B cell (primary cell): ENCODE measurements around the gene PDE12. TPM values are rescaled to one million over a fixed set of nuclear protein-coding genes. Genes with fewer than 3 reads are reported as not detected.

Experiments
- ATAC-seq: fragments of 200-7000 bp; cut with Tn5 transposase; one replicate; pipeline ENCODE4 v1.10.0; 2021; ENCODE audit warnings: low read depth, mild to moderate bottlenecking, moderate number of reproducible peaks, moderate library complexity
- CTCF ChIA-PET: fragments of 350-600 bp; sonication (Branson Sonifier 250); formaldehyde crosslinking; loops from one replicate; lab custom pipeline; 2021; ENCODE audit warnings: antibody characterized with exemption, inconsistent platforms; lab: Charles Lee
- POLR2A ChIA-PET: fragments of 350-600 bp; sonication (Branson Sonifier 250); formaldehyde crosslinking; loops from one replicate; lab custom pipeline; 2021; ENCODE audit warnings: antibody characterized with exemption; lab: Charles Lee
- DNase-seq: peaks from one replicate; pipeline ENCODE4 v3.0.0; 2013
- H2AFZ ChIP-seq: 2 replicates; pipeline ENCODE4 v1.6.1; 2012; ENCODE audit warnings: mild to moderate bottlenecking, low read depth, low read length; ENCODE audit not compliant: insufficient read depth, poor library complexity, severe bottlenecking
- H3K27ac ChIP-seq, 2 donors: 1 replicate in 1 of 2; 2 replicates in 1 of 2; pipeline ENCODE4 v1.5.1; 2012 to 2013; ENCODE audit warnings: low read length in 2 of 2, mild to moderate bottlenecking in 2 of 2, moderate library complexity in 1 of 2
- H3K27me3 ChIP-seq, 4 experiments: fragments of 200-600 bp in 1 of 4; sonication (generic) in 1 of 4; replicated peaks in 1 of 4; 1 replicate in 2 of 4; 2 replicates in 2 of 4; pipeline versions ENCODE4 v1.6.1 to v1.7.0; 2013 to 2016; ENCODE audit warnings: low read length in 3 of 4, mild to moderate bottlenecking in 2 of 4, mixed read lengths in 1 of 4, moderate library complexity in 1 of 4; ENCODE audit not compliant: insufficient read depth in 4 of 4, control insufficient read depth in 3 of 4; ENCODE audit errors: control extremely low read depth in 1 of 4
- H3K36me3 ChIP-seq, 2 experiments: replicated peaks in 1 of 2; 1 replicate in 1 of 2; 2 replicates in 1 of 2; pipeline versions ENCODE4 v1.6.1 to v1.7.1; 2013; ENCODE audit warnings: low read length in 1 of 2; ENCODE audit not compliant: insufficient read depth in 2 of 2, control insufficient read depth in 1 of 2; ENCODE audit errors: control extremely low read depth in 1 of 2, extremely low read depth in 1 of 2
- H3K4me1 ChIP-seq, 2 donors: fragments of 200-600 bp in 1 of 2; sonication (generic) in 1 of 2; 1 replicate in 1 of 2; 2 replicates in 1 of 2; pipeline versions ENCODE4 v1.5.1 to v1.6.1; 2013 to 2017; ENCODE audit warnings: low read length in 2 of 2; ENCODE audit not compliant: control insufficient read depth in 2 of 2, insufficient read depth in 2 of 2
- H3K4me2 ChIP-seq: replicated peaks from 2 replicates; pipeline ENCODE3; 2012; ENCODE audit warnings: mild to moderate bottlenecking, low read depth, low read length; ENCODE audit not compliant: poor library complexity, severe bottlenecking
- H3K4me3 ChIP-seq, 5 experiments: fragments of 200-600 bp in 1 of 5; sonication (generic) in 1 of 5; 1 replicate in 3 of 5; 2 replicates in 2 of 5; pipeline versions ENCODE4 v1.5.1 to v1.7.0; 2011 to 2016; ENCODE audit warnings: low read length in 4 of 5, mild to moderate bottlenecking in 4 of 5, low read depth in 2 of 5, control low read depth in 1 of 5, moderate library complexity in 1 of 5; ENCODE audit not compliant: insufficient read depth in 1 of 5; ENCODE audit errors: control extremely low read depth in 1 of 5, extremely low read depth in 1 of 5
- H3K79me2 ChIP-seq: fragments of 200-600 bp; sonication (generic); one replicate; pipeline ENCODE4 v1.6.0; 2016; ENCODE audit warnings: low read length; ENCODE audit not compliant: control insufficient read depth, insufficient read depth
- H3K9ac ChIP-seq: fragments of 200-600 bp; sonication (generic); 2 replicates; pipeline ENCODE4 v1.6.1; 2017; ENCODE audit warnings: mild to moderate bottlenecking, low read length, moderate library complexity
- H3K9me3 ChIP-seq, 3 donors: one replicate each; pipeline versions ENCODE4 v1.6.1 to v1.7.1; 2013; ENCODE audit warnings: low read length in 2 of 3; ENCODE audit not compliant: control insufficient read depth in 2 of 3, insufficient read depth in 1 of 3; ENCODE audit errors: control extremely low read depth in 1 of 3
- H4K20me1 ChIP-seq: 2 replicates; pipeline ENCODE4 v1.6.0; 2012; ENCODE audit warnings: mild to moderate bottlenecking, low read length; ENCODE audit not compliant: insufficient read depth, control insufficient read depth, poor library complexity, severe bottlenecking
- H3K27ac Mint-ChIP-seq: one replicate; pipeline ENCODE4 v1.8.0; 2021; ENCODE audit warnings: mixed read lengths
- H3K27me3 Mint-ChIP-seq: one replicate; pipeline ENCODE4 v1.8.0; 2021; ENCODE audit warnings: mixed read lengths
- H3K4me1 Mint-ChIP-seq: one replicate; pipeline ENCODE4 v1.8.0; 2021; ENCODE audit warnings: mixed read lengths
- H3K4me3 Mint-ChIP-seq: one replicate; pipeline ENCODE4 v1.8.0; 2021; ENCODE audit warnings: mixed read lengths
- H3K9me3 Mint-ChIP-seq: one replicate; pipeline ENCODE4 v1.8.0; 2022; ENCODE audit warnings: mixed read lengths; ENCODE audit not compliant: insufficient read depth
- CTCF ChIP-seq: fragments of 200-600 bp; IDR thresholded peaks from one replicate; pipeline ENCODE4 v1.8.0; 2022; ENCODE audit warnings: antibody characterized with exemption, mild to moderate bottlenecking
- EZH2 ChIP-seq: IDR thresholded peaks from 2 replicates; pipeline ENCODE4 v1.6.1; 2012; ENCODE audit warnings: borderline replicate concordance, low read depth, mild to moderate bottlenecking, moderate library complexity, low read length; ENCODE audit not compliant: insufficient read depth, poor library complexity, severe bottlenecking
- WGBS: methylation state at CpG from one replicate; pipeline ENCODE4 v1.1.5; 2013; ENCODE audit warnings: missing lambda C conversion rate; ENCODE audit not compliant: insufficient coverage; 5-methylcytosine and 5-hydroxymethylcytosine counted together
- intact Hi-C: fragments of 100-400 bp; cut with micrococcal nuclease; formaldehyde crosslinking; loops from one replicate; pipeline ENCODE4 v1.10.0; 2022
- polyA plus RNA-seq: library from polyadenylated mRNA; depleted of rRNA; stranded (reverse); fragments of >200 nt; gene quantifications from 2 replicates; pipeline ENCODE4 v1.2.3, GENCODE V29; 2012
- total RNA-seq, 2 donors: library from RNA; stranded (reverse); fragments of 120-200 nt in 1 of 2; gene quantifications; 1 replicate in 1 of 2; 2 replicates in 1 of 2; pipeline versions ENCODE4 v1.2.3 to v1.2.4, GENCODE V29; 2013 to 2022

Gene PDE12
- total and polyA plus RNA-seq, 2 donors (not counting 1 experiment from before 2014, with no cell fraction given), result 7.3 to 18.3 TPM

GRCh38 chr3:57512166-57512565 is 43.9 kb upstream of the PDE12 start:
- H3K4me3 ChIP-seq, result no peak overlapping the region
- H4K20me1 ChIP-seq, result no peaks in the 10 kb centered on the region
- no peak overlapping the region for H3K4me2 ChIP-seq
- no peaks in the 10 kb centered on the region for H3K9me3 ChIP-seq
- POLR2A ChIA-PET, result no interaction called here
- Mint-ChIP-seq H3K9me3 (no peaks in the 10 kb centered on the region), H3K4me3 (no peak overlapping the region), H3K27me3 (peaks cover 10% of the 10 kb centered on the region), H3K4me1 (no peaks in the 10 kb centered on the region), H3K27ac (no peak overlapping the region)
- no peaks in the 10 kb centered on the region for H3K4me1 ChIP-seq
- DNase-seq, result no peak
- ATAC-seq, result no peak
- H3K27me3 ChIP-seq, result no peaks in the 10 kb centered on the region
- H3K9ac ChIP-seq, result no peak overlapping the region
- H3K79me2 ChIP-seq, result no peaks in the 10 kb centered on the region
- CTCF ChIA-PET, result no interaction called here
- no peak for TF ChIP-seq CTCF
- TF ChIP-seq EZH2, result no peak
- no peak overlapping the region for H2AFZ ChIP-seq
- no peaks in the 10 kb centered on the region for H3K36me3 ChIP-seq
- H3K27ac ChIP-seq, result no peak overlapping the region
- 76% methylated on average over 2 of the region's 2 CpGs for whole genome bisulfite sequencing
- intact Hi-C loops, result no loop called here

- 33% methylated on average over 3 of the region's 3 CpGs for WGBS
- peak overlapping the region; percentile 19 for H2AFZ ChIP-seq
- TF ChIP-seq EZH2, result no peak
- TF ChIP-seq CTCF, result no peak
- CTCF ChIA-PET, result no interaction called here
- no peaks in the 10 kb centered on the region for H3K27me3 ChIP-seq
- no peaks in the 10 kb centered on the region for H3K4me1 ChIP-seq
- H3K36me3 ChIP-seq, result no peaks in the 10 kb centered on the region
- no peak overlapping the region for H3K4me2 ChIP-seq
- POLR2A ChIA-PET, result interaction anchor here (0.6 kb wide), 1 partner anchor 70 kb away, joined by 3 read pairs; no protein-coding TSS in a partner anchor
- H3K9me3 ChIP-seq, result no peaks in the 10 kb centered on the region
- Mint-ChIP-seq H3K9me3 (no peaks in the 10 kb centered on the region), H3K4me1 (no peaks in the 10 kb centered on the region), H3K4me3 (no peak overlapping the region), H3K27ac (no peak overlapping the region), H3K27me3 (peaks cover 3% of the 10 kb centered on the region)
- intact Hi-C loops, result no loop called here
- ATAC-seq, result no peak
- H3K27ac ChIP-seq, result no peak overlapping the region
- DNase-seq, result no peak
- H4K20me1 ChIP-seq, result no peaks in the 10 kb centered on the region
- H3K79me2 ChIP-seq, result no peaks in the 10 kb centered on the region
- H3K9ac ChIP-seq, result no peak overlapping the region
- H3K4me3 ChIP-seq, result no peak overlapping the region
These were observed 37.7 kb upstream of the PDE12 start for GRCh38 chr3:57518276-57518915.
